Pancreas (tissue), 10 donors: Measurements from ENCODE around the gene SEMA7A. TPM values are rescaled to one million over a fixed set of nuclear protein-coding genes. Genes with fewer than 3 reads are reported as not detected.
A peak's percentile ranks its signal among the peaks of the same experiment; 100 is the strongest.

Source experiments
- ATAC-seq, 4 donors: fragments of 200-7000 bp; cut with Tn5 transposase; one replicate each; pipeline versions ENCODE4 v1.8.0 to v1.9.1; 2020; ENCODE audit warnings: mild to moderate bottlenecking in 4 of 4, moderate library complexity in 4 of 4
- DNase-seq, 6 donors: peaks; one replicate each; pipeline ENCODE4 v3.0.0-alpha.2; 2020
- FAIRE-seq: peaks from 2 replicates; lab custom pipeline; 2012; peaks lifted over from hg19 to GRCh38; lab: Jason Lieb, UNC
- H3K27ac ChIP-seq, 4 donors: fragments of 200-600 bp; sonication (generic); 1 replicate in 3 of 4; 2 replicates in 1 of 4; pipeline versions ENCODE4 v1.5.0 to v1.8.0; 2020
- H3K27me3 ChIP-seq, 4 donors: fragments of 200-600 bp; one replicate each; pipeline ENCODE4 v1.8.0; 2021
- H3K36me3 ChIP-seq, 3 donors: fragments of 200-600 bp; sonication (generic) in 1 of 3; one replicate each; pipeline versions ENCODE4 v1.5.0 to v1.8.0; 2020 to 2021
- H3K4me1 ChIP-seq, 3 donors: fragments of 200-600 bp; one replicate each; pipeline ENCODE4 v1.8.0; 2021
- H3K4me3 ChIP-seq, 4 donors: fragments of 200-600 bp; sonication (generic) in 2 of 4; one replicate each; pipeline versions ENCODE4 v1.5.0 to v1.8.0; 2020 to 2021
- H3K9me3 ChIP-seq, 4 donors: fragments of 200-600 bp; one replicate each; pipeline ENCODE4 v1.8.0; 2021
- WGBS, 2 donors: extraction: QIAGEN DNeasy Blood & Tissue Kit; methylation state at CpG; one replicate each; pipeline ENCODE4 v1.1.7; 2013; 5-methylcytosine and 5-hydroxymethylcytosine counted together
- intact Hi-C, 3 donors: fragments of 100-400 bp; cut with DNase I; formaldehyde crosslinking; loops; one replicate each; pipeline versions ENCODE4 v1.11.1 to v1.14.2; 2022
- polyA plus RNA-seq, 2 donors: library from polyadenylated mRNA; stranded (reverse); fragments of 200-250 nt; gene quantifications; one replicate each; pipeline ENCODE4 v1.2.3, GENCODE V29; 2013
- total RNA-seq, 6 donors: library from RNA; stranded (reverse); fragmentation: NEBNext Ultra II Directional in 4 of 6; extraction: Animal tissue kit (Norgen Biotek cat#: 25700) in 4 of 6; gene quantifications; one replicate each; pipeline versions ENCODE4 v1.2.1 to v1.2.4, GENCODE V29; 2021 to 2023
- TF ChIP-seq, protein P1 (sequence below), 4 donors: fragments of 200-600 bp; sonication (generic) in 3 of 4; IDR thresholded peaks; one replicate each; pipeline versions ENCODE4 v1.5.0 to v1.8.0; 2021; ENCODE audit warnings: antibody characterized with exemption in 4 of 4
- donor health status: healthy with polysubstance abuse.
- donor health status: DM: no; HTN: no; CAD: no; lungs with moderate emphysema.
- donor health status: DM: no; HTN: no; CAD: no.
- donor health status: control.
- donor health status: control.
- donor health status: Bipolar disorder and iron deficiency.
- donor health status: DM: yes; HTN: yes; CAD: no.
- donor health status: DM: no; HTN: no; CAD: no.
- donor health status: DM: no; HTN: no; CAD: no.
- donor health status: DM: yes; HTN: yes; CAD: no.

Gene SEMA7A
- total and polyA plus RNA-seq, 8 donors: 0.37 to 5.6 (median 0.76) TPM

DNA sequence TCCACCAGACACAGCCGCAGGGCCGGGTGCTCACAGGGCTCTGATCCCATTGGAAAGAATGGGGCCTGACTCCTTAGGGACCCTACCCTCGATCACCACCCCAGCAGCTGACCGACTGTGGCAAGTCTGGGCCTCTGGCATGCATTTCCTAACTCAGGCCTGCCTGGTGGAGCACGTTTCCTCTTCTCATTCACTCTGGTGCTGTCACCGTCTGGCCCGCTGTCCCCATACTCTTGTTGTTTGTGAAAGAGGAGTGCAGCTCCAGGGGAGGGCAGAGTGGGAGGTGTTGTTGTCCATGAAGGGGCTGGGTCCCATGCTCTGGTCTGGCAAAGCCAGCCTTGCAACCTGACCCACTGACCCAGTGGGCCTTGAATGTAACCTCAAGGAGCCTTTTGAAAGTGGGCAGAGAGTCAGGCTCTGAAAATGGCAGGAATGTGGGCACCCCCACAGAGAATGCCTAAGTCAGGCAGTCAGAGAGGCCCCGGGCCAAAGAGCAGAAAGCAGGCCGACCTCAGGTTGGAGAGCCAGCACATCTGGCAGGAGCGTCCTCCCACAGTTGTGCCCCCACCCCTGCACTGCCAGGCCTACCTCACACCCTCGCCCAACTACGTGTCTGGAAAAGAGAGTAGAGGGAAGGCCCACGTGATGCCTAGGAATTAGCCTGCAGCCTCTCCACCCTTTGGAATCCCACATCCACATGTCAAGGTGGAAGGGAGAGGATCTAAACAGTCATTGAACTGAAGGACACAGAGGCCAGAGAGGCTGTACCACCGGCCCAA, 10.9 kb downstream of the SEMA7A start:
- FAIRE-seq: no peak
- no peaks in the 10 kb centered on the region for H3K27me3 ChIP-seq
- no peaks in the 10 kb centered on the region for H3K9me3 ChIP-seq
- H3K27ac ChIP-seq: no peak overlapping the region
- no peaks in the 10 kb centered on the region for H3K36me3 ChIP-seq
- no peaks in the 10 kb centered on the region for H3K4me1 ChIP-seq
- DNase-seq: no peak
- 78 to 79% methylated on average over 14 of the region's 14 CpGs for WGBS, 2 donors
- peak in 1 of 4 donors; percentile 36 for ATAC-seq
- no peak overlapping the region for H3K4me3 ChIP-seq
- intact Hi-C loops: no loop called here
- TF ChIP-seq, protein P1, sequence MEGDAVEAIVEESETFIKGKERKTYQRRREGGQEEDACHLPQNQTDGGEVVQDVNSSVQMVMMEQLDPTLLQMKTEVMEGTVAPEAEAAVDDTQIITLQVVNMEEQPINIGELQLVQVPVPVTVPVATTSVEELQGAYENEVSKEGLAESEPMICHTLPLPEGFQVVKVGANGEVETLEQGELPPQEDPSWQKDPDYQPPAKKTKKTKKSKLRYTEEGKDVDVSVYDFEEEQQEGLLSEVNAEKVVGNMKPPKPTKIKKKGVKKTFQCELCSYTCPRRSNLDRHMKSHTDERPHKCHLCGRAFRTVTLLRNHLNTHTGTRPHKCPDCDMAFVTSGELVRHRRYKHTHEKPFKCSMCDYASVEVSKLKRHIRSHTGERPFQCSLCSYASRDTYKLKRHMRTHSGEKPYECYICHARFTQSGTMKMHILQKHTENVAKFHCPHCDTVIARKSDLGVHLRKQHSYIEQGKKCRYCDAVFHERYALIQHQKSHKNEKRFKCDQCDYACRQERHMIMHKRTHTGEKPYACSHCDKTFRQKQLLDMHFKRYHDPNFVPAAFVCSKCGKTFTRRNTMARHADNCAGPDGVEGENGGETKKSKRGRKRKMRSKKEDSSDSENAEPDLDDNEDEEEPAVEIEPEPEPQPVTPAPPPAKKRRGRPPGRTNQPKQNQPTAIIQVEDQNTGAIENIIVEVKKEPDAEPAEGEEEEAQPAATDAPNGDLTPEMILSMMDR (IDR thresholded peaks at IDR 0.05): no peak

DNA sequence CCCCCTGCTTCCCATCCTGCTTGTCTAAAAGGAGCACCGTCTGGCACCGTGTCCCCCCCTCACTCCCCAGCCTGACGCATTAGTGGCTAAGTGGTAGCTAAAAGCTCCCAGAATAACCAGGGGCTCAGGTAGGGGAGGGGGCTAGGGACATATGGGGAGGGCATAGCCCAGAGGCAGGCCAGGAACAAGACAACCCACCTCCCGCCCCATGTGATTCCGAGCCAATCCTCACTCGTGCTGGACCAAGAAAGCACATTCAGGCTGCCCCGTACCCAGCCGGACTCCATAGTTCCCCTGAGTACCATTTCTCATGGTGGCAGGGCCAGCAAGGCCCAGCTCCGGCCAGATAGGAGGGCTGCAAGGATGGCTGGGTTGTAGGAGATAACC, 11.5 kb downstream of the SEMA7A start:
- WGBS, 2 donors: 75 to 92% methylated on average over 9 of the region's 9 CpGs
- no peaks in the 10 kb centered on the region for H3K9me3 ChIP-seq
- H3K27ac ChIP-seq: no peak overlapping the region
- FAIRE-seq: no peak
- no peaks in the 10 kb centered on the region for H3K36me3 ChIP-seq
- H3K27me3 ChIP-seq: no peaks in the 10 kb centered on the region
- H3K4me1 ChIP-seq: no peaks in the 10 kb centered on the region
- TF ChIP-seq, protein P1 (IDR thresholded peaks at IDR 0.05): no peak
- ATAC-seq: no peak
- peak in 1 of 6 donors; percentile 36 for DNase-seq
- H3K4me3 ChIP-seq: no peak overlapping the region
- intact Hi-C loops: no loop called here

DNA sequence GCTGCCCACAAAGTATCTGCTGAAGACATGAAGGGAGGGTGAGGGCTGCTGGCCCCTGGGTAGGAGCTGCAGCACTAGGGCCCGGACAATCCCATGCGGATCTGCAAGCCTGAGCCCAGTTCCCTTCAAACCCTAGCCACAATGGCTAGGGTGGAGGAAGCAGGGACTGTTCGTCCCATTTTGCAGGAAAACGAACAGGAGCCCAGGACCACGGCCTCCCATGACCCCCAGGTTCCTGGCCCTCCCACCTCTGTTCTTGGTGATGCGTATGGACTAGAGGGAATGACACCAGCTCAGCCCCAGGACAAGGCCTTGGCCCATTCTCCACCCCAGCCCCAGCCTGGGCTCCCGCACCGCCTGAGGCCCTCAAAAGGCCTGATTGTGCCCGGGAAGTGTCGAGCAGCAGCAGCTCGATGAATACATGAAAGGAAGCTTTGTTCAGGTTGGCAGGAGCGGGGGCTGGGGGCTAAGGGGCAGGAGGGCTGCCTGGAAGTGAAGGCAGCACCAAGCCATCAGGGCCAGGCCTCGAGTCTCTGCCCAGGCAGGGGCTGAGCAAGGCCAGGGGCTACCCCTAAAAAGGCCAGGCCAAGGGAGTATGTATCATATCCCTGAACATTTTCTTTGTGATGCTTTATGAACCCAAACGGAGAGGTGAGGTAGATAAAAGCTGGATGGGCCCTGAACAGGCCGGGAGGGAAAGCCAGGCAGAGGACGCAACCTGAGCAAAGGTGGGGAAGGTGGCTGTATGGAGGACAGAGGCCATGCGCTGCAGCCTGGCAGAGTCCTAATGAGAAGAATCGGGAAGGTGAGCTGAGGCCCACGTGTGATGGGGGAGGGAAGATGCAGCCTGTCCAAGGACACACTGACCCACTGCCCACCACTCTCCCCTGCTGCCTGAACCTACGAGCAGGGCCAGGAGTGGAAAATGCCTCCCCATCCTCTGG, 12.2 kb downstream of the SEMA7A start:
- H3K27ac ChIP-seq: no peak overlapping the region
- H3K4me3 ChIP-seq: no peak overlapping the region
- intact Hi-C loops: no loop called here
- no peak for FAIRE-seq
- no peaks in the 10 kb centered on the region for H3K27me3 ChIP-seq
- H3K9me3 ChIP-seq: no peaks in the 10 kb centered on the region
- H3K36me3 ChIP-seq: no peaks in the 10 kb centered on the region
- H3K4me1 ChIP-seq: no peaks in the 10 kb centered on the region
- TF ChIP-seq, protein P1 (IDR thresholded peaks at IDR 0.05): no peak
- 82 to 89% methylated on average over 20 of the region's 20 CpGs for WGBS, 2 donors
- no peak for ATAC-seq
- no peak for DNase-seq

DNA sequence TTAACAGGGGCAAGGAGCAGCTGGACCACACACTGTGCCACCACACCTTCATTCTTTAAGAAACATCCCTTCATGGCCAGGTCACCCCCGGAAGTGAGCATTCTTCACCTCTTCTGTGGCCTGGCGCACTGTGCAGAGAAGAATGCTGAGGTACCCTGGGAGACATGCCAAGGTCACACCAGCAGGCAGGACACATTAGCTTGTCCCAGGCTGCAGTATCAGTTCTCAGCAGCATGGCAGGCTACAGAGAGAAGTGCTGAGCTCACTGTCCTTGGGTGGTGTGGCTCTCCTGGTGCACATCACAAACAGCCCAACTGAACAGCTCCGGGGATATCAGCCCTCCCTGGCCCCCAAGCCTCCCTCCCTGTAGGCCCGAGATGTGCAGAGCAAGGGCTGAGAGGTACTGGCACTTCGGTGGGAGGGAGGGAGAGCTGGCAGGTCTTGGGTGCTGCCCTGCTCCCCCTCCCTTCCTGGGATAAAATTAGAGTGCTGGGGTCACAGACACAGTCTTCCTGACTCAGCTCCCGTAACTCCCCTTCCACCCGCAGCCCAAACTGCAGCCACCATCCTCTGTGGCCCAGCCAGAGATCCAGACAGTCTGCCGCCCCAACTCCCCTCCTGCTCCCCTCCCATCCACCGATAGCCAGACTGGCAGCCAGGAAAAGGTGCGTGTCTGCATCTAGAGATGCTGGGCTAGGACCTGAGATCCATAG, 13.4 kb downstream of the SEMA7A start:
- Histone ChIP-seq H3K9me3 (no peaks in the 10 kb centered on the region), H3K4me1 (no peaks in the 10 kb centered on the region), H3K4me3 (no peak overlapping the region), H3K27ac (no peak overlapping the region), H3K27me3 (no peaks in the 10 kb centered on the region), H3K36me3 (no peaks in the 10 kb centered on the region)
- WGBS, 2 donors: 63 to 71% methylated on average over 8 to 10 of the region's 10 CpGs
- ATAC-seq (peak in 3 of 4 donors; percentile 18 to 82 (median 73)), DNase-seq (peak in 2 of 6 donors; percentile 23 to 48), FAIRE-seq (no peak)
- TF ChIP-seq, protein P1 (IDR thresholded peaks at IDR 0.05): no peak
- intact Hi-C loops: no loop called here
